ENCODE results near the gene WDR70. TPM values are rescaled to one million over a fixed set of nuclear protein-coding genes. Genes with fewer than 3 reads are reported as not detected.

Gene WDR70
- total RNA-seq, 1 donor from 2014 or later, result 31.3 TPM

- Histone ChIP-seq H3K4me2 (ENCODE audit: low read length) (no peak overlapping the region), H3K79me2 (ENCODE audit: insufficient read depth, low read length) (no peaks in the 10 kb centered on the region), H2AFZ (ENCODE audit: low read depth, low read length) (no peak overlapping the region), H4K20me1 (ENCODE audit: insufficient read depth, low read length) (no peaks in the 10 kb centered on the region), H3K4me3 (ENCODE audit: insufficient read depth, low read depth, low read length) (no peak overlapping the region), H3K27me3 (ENCODE audit: insufficient read depth, low read length) (no peaks in the 10 kb centered on the region), H3K9me3 (ENCODE audit: insufficient read depth, low read depth, low read length) (no peaks in the 10 kb centered on the region), H3K9ac (ENCODE audit: low read length) (no peak overlapping the region), H3K36me3 (ENCODE audit: insufficient read depth, low read length) (no peaks in the 10 kb centered on the region), H3K27ac (ENCODE audit: low read depth, low read length) (no peak overlapping the region), H3K4me1 (ENCODE audit: insufficient read depth, low read length) (peaks cover 11% of the 10 kb centered on the region)
- no peak for DNase-seq (ENCODE audit: low read depth)
- FAIRE-seq, result no peak
- Mint-ChIP-seq H3K27ac (ENCODE audit: unreplicated experiment) (no peak overlapping the region), H3K27me3 (ENCODE audit: low read depth, unreplicated experiment) (no peaks in the 10 kb centered on the region), H3K9me3 (ENCODE audit: unreplicated experiment) (no peaks in the 10 kb centered on the region), H3K4me1 (ENCODE audit: low read depth, unreplicated experiment) (peaks cover 34% of the 10 kb centered on the region), H3K36me3 (ENCODE audit: low read depth, unreplicated experiment) (peaks cover 4% of the 10 kb centered on the region), H3K4me3 (ENCODE audit: unreplicated experiment) (no peak overlapping the region)
- TF ChIP-seq CTCF (IDR thresholded peaks at IDR 0.05; ENCODE audit: insufficient read depth, low read depth, low read length) (no peak), EZH2 (IDR thresholded peaks at IDR 0.05; ENCODE audit: insufficient read depth, low read length) (no peak)
These were observed 282.3 kb downstream of the WDR70 start for GRCh38 chr5:37661227-37661920.

- TF ChIP-seq CTCF (IDR thresholded peaks at IDR 0.05; ENCODE audit: insufficient read depth, low read depth, low read length) (no peak), EZH2 (IDR thresholded peaks at IDR 0.05; ENCODE audit: insufficient read depth, low read length) (no peak)
- H3K9me3 Mint-ChIP-seq (ENCODE audit: unreplicated experiment), result no peaks in the 10 kb centered on the region
- Histone ChIP-seq H4K20me1 (ENCODE audit: insufficient read depth, low read length) (no peaks in the 10 kb centered on the region), H3K36me3 (ENCODE audit: insufficient read depth, low read length) (no peaks in the 10 kb centered on the region), H3K4me2 (ENCODE audit: low read length) (no peak overlapping the region), H3K9me3 (ENCODE audit: insufficient read depth, low read depth, low read length) (no peaks in the 10 kb centered on the region), H3K9ac (ENCODE audit: low read length) (no peak overlapping the region), H3K79me2 (ENCODE audit: insufficient read depth, low read length) (no peaks in the 10 kb centered on the region), H3K27ac (ENCODE audit: low read depth, low read length) (no peak overlapping the region), H3K4me1 (ENCODE audit: insufficient read depth, low read length) (peaks cover 11% of the 10 kb centered on the region), H2AFZ (ENCODE audit: low read depth, low read length) (no peak overlapping the region), H3K4me3 (ENCODE audit: insufficient read depth, low read depth, low read length) (no peak overlapping the region), H3K27me3 (ENCODE audit: insufficient read depth, low read length) (no peaks in the 10 kb centered on the region)
- DNase-seq (ENCODE audit: low read depth), result no peak
- H3K27me3 Mint-ChIP-seq (ENCODE audit: low read depth, unreplicated experiment), result no peaks in the 10 kb centered on the region
- no peak overlapping the region for H3K4me3 Mint-ChIP-seq (ENCODE audit: unreplicated experiment)
- no peak for FAIRE-seq
- no peak overlapping the region for H3K27ac Mint-ChIP-seq (ENCODE audit: unreplicated experiment)
- H3K36me3 Mint-ChIP-seq (ENCODE audit: low read depth, unreplicated experiment), result peaks cover 2% of the 10 kb centered on the region
- peaks cover 39% of the 10 kb centered on the region for H3K4me1 Mint-ChIP-seq (ENCODE audit: low read depth, unreplicated experiment)
These were observed 282.8 kb downstream of the WDR70 start for GRCh38 chr5:37661951-37662350.

GRCh38 chr5:37662362-37662761 lies 283.2 kb downstream of the WDR70 start:
- no peaks in the 10 kb centered on the region for H3K27me3 ChIP-seq (ENCODE audit: insufficient read depth, low read length)
- H3K9me3 ChIP-seq (ENCODE audit: insufficient read depth, low read depth, low read length), result no peaks in the 10 kb centered on the region
- H3K27ac ChIP-seq (ENCODE audit: low read depth, low read length), result no peak overlapping the region
- no peaks in the 10 kb centered on the region for H3K79me2 ChIP-seq (ENCODE audit: insufficient read depth, low read length)
- H4K20me1 ChIP-seq (ENCODE audit: insufficient read depth, low read length), result no peaks in the 10 kb centered on the region
- peaks cover 2% of the 10 kb centered on the region for H3K36me3 Mint-ChIP-seq (ENCODE audit: low read depth, unreplicated experiment)
- FAIRE-seq, result no peak
- H3K9me3 Mint-ChIP-seq (ENCODE audit: unreplicated experiment), result no peaks in the 10 kb centered on the region
- no peaks in the 10 kb centered on the region for H3K27me3 Mint-ChIP-seq (ENCODE audit: low read depth, unreplicated experiment)
- TF ChIP-seq CTCF (IDR thresholded peaks at IDR 0.05; ENCODE audit: insufficient read depth, low read depth, low read length) (no peak), EZH2 (IDR thresholded peaks at IDR 0.05; ENCODE audit: insufficient read depth, low read length) (no peak)
- H3K4me3 ChIP-seq (ENCODE audit: insufficient read depth, low read depth, low read length), result no peak overlapping the region
- no peak overlapping the region for H3K27ac Mint-ChIP-seq (ENCODE audit: unreplicated experiment)
- no peak overlapping the region for H3K4me2 ChIP-seq (ENCODE audit: low read length)
- peaks cover 12% of the 10 kb centered on the region for H3K4me1 ChIP-seq (ENCODE audit: insufficient read depth, low read length)
- no peaks in the 10 kb centered on the region for H3K36me3 ChIP-seq (ENCODE audit: insufficient read depth, low read length)
- DNase-seq (ENCODE audit: low read depth), result no peak
- no peak overlapping the region for H2AFZ ChIP-seq (ENCODE audit: low read depth, low read length)
- peaks cover 40% of the 10 kb centered on the region for H3K4me1 Mint-ChIP-seq (ENCODE audit: low read depth, unreplicated experiment)
- no peak overlapping the region for H3K4me3 Mint-ChIP-seq (ENCODE audit: unreplicated experiment)
- H3K9ac ChIP-seq (ENCODE audit: low read length), result no peak overlapping the region

Data from astrocyte (in vitro differentiated cells and primary cell).